GM23338 (cell line): ENCODE results near the gene HRH2.

Experiments used
- CREB1 ChIP-seq: fragments of 250-450 bp; sonication (Bioruptor Pico); IDR thresholded peaks from 2 replicates; pipeline ENCODE4 v1.5.0; 2020; ENCODE audit warnings: low read depth, mild to moderate bottlenecking, moderate library complexity
- CTCF ChIP-seq, 2 experiments: fragments of 200-600 bp in 1 of 2; sonication (generic) in 1 of 2; conservative IDR thresholded peaks; 2 replicates each; pipeline versions ENCODE4 v1.5.1 to v1.6.1; 2016 to 2017; ENCODE audit warnings: antibody characterized with exemption in 2 of 2, low read depth in 2 of 2, mild to moderate bottlenecking in 2 of 2, moderate library complexity in 1 of 2
- EZH2 ChIP-seq: fragments of 200-600 bp; sonication (generic); IDR thresholded peaks from one replicate; pipeline ENCODE4 v1.8.0; 2017; ENCODE audit warnings: antibody characterized with exemption, mild to moderate bottlenecking, low read depth; ENCODE audit not compliant: unreplicated experiment
- EZH2phosphoT487 ChIP-seq: fragments of 200-600 bp; sonication (generic); IDR thresholded peaks from one replicate; pipeline ENCODE4 v1.8.1; 2018; ENCODE audit warnings: antibody characterized with exemption; ENCODE audit not compliant: unreplicated experiment
- JUNB ChIP-seq: IDR thresholded peaks from one replicate; pipeline ENCODE4 v1.6.1; 2016; ENCODE audit warnings: antibody characterized with exemption; ENCODE audit not compliant: unreplicated experiment
- NANOG ChIP-seq: IDR thresholded peaks from 2 replicates; pipeline ENCODE4 v1.6.1; 2016; ENCODE audit warnings: antibody characterized with exemption, borderline replicate concordance
- POLR2AphosphoS5 ChIP-seq: IDR thresholded peaks from 2 replicates; pipeline ENCODE4 v1.6.1; 2016; ENCODE audit warnings: antibody characterized with exemption, low read depth
- REST ChIP-seq: IDR thresholded peaks from one replicate; pipeline ENCODE4 v1.6.1; 2018; ENCODE audit warnings: antibody characterized with exemption; ENCODE audit not compliant: unreplicated experiment
- STAT1 ChIP-seq: IDR thresholded peaks from one replicate; pipeline ENCODE4 v1.6.1; 2016; ENCODE audit warnings: antibody characterized with exemption; ENCODE audit not compliant: unreplicated experiment
- ZNF331 ChIP-seq: fragments of 250-450 bp; sonication (Bioruptor Pico); IDR thresholded peaks from 2 replicates; pipeline ENCODE4 v1.5.0; 2020; ENCODE audit warnings: low read depth, mild to moderate bottlenecking, moderate library complexity

- TF ChIP-seq CREB1: no peak
- TF ChIP-seq POLR2AphosphoS5: no peak
- no peak for TF ChIP-seq CTCF (conservative IDR thresholded peaks at IDR 0.05; ENCODE audit: low read depth in 2 of 2)
- TF ChIP-seq EZH2: no peak
- TF ChIP-seq REST: no peak
- TF ChIP-seq EZH2phosphoT487: no peak
- TF ChIP-seq NANOG: no peak
- TF ChIP-seq STAT1: no peak
- no peak for TF ChIP-seq JUNB
- no peak for TF ChIP-seq ZNF331 (CRISPR knock-in tag)
Measured at GRCh38 chr5:175654339-175654738, 3.5 kb upstream of the HRH2 start.
